ENCODE results near the gene IGSF3.
A peak's percentile ranks its signal among the peaks of the same experiment; 100 is the strongest.

The IGSF3 gene

DNA sequence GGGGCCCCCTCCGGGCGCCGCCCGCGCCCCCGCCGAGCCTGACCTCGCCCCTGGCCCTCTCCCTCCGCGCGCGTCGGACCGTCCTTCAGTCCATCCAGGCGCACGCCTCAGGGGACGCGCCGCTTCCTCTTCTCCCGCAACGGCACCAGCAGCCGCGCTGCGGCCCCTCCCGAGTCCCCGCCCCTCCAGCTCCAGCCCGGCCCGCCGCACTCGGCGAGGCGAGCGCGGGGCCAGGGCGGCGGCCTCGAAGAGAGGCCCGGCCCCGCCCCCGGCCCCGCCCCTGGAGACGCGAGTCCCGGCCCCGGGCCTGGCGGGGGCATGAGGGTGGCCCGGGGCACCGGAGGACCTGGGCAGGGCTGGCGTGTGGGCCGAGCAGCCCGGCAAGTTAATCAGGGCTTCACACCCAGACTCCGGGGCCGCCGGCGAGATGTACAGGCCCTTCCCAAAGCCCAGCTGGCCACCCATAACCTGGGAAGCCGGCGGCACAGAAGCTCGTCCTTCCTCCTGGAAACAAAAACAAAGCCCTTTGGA is at the start of gene IGSF3:
IGSF3 (minus strand) TSS at position 159 of the 531 bp plus-strand sequence. CDS start 1,407 bp downstream, outside the sequence.
- DNase-seq (ENCODE audit: low spot score): peak; percentile 83

DNA sequence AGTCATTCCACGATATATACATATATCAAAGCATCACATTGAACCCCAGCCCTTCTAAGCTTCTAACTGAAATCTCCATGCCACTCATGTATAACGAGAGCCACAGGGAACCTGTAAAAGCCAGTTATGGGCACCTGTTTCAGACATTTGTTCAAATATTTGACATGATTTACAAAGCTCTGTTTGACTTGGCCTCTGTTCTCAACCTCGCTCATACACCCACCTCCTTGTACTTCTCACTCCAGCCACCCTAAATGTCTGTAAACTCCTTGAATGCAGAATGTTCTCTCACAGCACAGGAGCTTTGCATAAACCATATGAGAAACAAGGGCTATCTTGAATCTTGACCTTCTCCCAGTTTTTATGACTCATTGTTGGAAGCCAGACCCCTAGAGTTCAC is 49.8 kb upstream of the IGSF3 start:
- DNase-seq (ENCODE audit: low spot score): no peak

GRCh38 chr1:116716391-116716790 is 48.9 kb upstream of the IGSF3 start:
- DNase-seq (ENCODE audit: low spot score): no peak

DNA sequence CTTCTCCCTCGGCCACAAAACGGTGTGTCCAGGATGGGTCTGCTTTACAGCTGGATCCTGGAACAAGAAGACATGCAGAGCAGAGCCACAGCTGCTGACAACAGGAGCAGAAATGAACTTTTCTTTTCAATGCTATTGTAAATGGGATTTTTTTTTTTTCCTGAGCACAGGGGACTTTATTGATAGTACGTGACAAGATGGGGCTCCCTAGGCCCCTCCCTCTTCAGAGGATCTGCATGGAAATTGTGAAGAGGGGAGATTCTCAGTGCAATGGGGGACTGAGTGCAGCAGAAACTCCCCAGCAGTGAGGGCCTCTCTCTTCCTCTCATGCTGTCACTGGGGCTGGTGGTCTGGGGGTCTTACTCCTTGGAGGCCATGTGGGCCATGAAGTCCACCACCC is 45.9 kb upstream of the IGSF3 start:
- DNase-seq (ENCODE audit: low spot score): no peak

GRCh38 chr1:116712510-116712909 is 45.0 kb upstream of the IGSF3 start:
- DNase-seq (ENCODE audit: low spot score): no peak

DNA sequence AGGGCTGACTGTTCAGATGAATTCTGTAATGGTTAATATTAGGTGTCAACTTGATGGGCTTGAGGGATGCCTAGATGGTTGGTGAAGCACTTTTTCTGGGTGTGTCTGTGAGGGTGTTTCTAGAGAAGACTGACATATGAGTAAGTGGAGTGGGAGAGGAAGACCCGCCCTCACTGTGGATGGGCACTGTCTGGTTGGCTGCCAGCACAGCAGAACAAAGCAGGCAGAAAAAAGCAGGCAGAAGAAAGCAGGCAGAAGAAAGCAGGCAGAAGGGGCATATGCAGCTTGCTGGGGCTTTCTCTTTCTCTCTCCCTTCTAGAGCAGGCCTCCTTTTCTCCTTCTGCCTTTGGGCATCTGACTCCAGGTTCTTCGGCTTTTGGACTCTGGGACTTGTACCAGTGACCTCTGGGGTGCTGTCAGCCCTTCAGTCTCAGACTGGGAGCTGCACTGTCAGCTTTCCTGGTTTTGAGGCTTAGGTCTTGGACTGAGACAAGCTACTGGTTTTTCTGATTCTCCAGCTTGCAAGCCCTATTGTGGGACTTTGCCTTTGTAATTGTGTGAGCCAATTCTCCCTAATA is 43.8 kb upstream of the IGSF3 start:
- no peak for DNase-seq (ENCODE audit: low spot score)

DNA sequence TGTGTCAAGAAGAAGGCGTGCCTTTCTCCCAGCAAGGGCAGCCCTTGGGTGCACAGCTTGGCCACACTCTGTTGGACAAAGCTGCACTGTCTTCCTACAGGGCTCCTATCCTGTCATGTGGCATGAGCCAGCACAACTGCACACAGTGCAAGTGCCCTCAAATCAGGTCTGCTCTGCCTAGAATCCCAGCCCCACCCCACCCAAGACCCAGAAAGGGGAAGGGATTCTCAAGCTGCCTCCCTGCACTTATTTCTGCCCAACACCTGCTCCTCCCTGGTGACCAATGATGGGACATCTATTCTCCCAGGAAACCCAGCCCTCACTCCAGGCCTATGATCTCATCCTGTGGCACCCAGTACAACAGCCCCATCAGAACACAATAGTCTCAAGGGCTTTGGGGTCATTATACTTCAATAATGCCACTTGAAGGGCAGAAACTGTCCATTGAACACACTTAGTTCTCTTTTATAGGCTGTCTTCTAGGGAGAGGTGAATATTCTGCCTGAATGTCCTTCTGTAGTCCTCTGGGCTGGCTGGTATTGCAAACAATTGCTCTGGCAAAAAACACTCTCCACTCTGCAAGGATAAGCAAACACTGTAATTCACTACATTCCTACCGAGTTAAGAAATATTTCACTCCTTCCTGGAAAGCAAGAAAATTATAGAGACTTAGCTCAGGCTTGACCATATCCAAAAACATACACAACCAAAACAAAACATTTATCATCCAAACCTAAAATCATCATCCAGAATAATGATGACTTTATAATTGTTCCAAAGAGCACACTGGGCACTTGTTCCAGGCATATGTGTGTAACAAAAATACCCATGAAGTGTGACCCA is 43.1 kb upstream of the IGSF3 start:
- no peak for DNase-seq (ENCODE audit: low spot score)

DNA sequence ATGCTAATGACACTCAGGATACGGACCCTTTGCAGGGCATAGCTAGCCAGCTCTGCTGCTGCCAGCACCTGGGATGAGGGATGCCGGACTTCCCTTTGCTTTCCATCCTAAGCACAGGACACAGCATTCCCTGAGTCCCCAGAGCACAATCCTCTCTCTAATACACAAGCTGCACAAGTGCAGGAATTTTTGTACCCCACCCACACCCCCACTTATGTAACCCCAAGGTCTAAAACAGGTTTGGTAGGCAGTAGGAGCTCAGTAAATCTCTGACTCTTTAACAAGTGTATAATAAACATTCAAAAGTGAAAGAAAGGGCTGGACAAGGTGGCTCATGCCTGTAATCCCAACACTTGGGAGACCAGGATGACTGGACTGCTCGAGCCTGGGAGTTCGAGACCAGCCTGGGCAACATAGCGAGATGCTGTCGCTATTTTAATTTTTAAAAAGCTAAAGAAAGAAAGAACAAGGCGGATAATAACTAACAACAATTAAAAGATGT is 42.2 kb upstream of the IGSF3 start:
- DNase-seq (ENCODE audit: low spot score): no peak

DNA sequence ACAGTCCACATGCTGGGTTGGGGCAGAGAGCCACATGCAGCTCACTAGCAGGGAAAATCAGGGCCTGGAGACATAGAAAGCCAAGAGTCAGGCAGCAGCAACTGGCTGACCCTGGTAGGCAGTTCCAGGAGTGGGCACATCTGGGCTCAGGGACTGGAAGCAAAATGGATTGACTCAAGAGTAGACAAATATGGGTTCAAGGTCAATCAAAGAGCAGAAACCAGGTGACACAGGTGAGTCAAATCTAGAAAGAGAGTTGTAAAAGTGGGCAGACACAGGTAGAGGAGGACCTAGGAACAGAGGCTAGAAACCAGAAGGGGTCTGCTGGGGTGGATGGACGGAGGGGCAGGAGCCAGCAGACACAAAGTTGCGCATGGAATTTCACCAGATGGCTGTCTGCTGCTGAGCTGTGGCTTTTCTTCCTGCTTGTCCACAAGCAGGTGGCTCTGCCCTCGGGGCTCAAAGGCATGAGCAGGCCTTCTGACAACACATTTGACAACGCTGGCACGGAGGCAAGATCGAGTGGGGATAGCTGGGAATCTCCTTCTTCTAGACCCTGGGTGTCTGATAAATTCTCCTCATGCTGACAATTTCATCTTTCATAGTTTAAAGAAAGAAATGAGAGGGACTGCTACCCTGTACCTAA is 40.8 kb upstream of the IGSF3 start:
- DNase-seq (ENCODE audit: low spot score): no peak

- no peak for DNase-seq (ENCODE audit: low spot score)
These were observed 39.3 kb upstream of the IGSF3 start for GRCh38 chr1:116706841-116707240.

- no peak for DNase-seq (ENCODE audit: low spot score)
These were observed 38.6 kb upstream of the IGSF3 start for GRCh38 chr1:116706123-116706522.

GRCh38 chr1:116704278-116704677 is 36.7 kb upstream of the IGSF3 start:
- DNase-seq (ENCODE audit: low spot score): no peak

GRCh38 chr1:116699605-116700004 is 32.1 kb upstream of the IGSF3 start:
- DNase-seq (ENCODE audit: low spot score): no peak

DNA sequence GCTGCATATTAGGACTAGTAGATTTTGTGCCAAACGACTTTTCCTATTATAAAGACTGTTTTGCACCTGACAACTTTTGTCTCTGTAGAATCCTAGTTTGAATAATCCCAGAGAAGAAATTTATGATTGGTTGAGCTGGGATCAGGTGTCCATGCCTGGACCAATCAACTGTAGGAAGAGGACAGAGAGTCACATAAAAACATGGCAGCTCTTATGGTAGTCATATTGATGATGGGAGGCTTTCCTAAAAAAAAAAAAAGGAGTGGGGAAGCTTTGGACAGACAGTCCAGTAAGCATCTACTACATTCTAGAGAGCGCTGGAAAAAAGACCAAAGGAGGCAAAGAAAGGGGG is 30.7 kb upstream of the IGSF3 start:
- DNase-seq (ENCODE audit: low spot score): no peak

DNA sequence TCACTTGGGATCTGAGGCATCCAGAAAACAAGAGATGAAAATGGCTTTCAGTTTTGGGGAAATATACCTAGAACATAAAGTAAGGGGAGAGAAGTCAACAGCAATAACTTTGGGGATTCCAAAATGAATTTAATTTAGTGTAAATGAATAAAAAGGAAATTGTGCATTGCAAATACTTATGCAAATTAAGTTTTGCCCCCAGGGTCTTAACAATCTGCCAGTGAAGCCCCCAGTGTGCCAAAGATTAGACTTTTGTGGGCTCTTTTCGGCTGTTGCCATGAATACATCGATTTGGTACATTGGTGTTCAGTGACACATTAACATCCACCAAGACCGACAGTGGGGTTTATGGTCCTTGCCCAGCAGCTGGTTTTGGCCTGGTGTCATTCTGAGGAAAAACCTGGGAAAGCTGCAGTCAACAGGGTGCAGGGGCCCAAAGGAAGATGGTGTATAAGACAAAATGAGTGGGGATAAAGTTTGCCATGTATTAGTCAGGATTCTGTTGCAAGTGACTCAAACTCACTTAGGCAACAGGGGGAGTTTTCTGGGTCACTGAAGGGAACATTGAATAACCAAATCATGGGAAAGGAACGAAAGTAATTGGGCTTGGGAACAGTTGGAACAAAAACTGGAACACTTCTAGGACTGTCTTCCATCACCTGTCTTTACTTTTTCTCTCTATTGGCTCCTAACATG is 30.2 kb upstream of the IGSF3 start:
- peak; percentile 29 for DNase-seq (ENCODE audit: low spot score)

DNA sequence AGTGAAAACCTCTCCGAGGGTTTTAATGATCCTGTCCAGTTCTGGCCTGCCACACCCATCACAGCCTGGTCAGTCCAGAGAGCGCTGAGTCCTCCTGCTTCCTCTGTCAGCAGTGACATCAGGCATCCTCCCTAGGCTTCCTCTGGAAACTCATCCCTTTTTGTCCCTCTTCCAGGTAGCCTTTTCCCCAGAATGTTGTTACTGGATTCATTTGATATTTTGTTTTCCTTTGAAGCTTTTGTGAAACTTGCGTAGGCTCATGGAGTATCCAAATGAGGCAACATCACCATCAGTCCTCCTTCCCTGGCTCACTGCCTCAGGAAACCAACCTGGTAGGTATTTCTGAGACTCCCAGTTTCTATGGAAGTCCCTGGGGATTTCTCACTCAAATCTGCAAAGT is 27.0 kb upstream of the IGSF3 start:
- no peak for DNase-seq (ENCODE audit: low spot score)

- DNase-seq (ENCODE audit: low spot score): peak; percentile 54
These were observed 26.4 kb upstream of the IGSF3 start for GRCh38 chr1:116693759-116694480.

DNA sequence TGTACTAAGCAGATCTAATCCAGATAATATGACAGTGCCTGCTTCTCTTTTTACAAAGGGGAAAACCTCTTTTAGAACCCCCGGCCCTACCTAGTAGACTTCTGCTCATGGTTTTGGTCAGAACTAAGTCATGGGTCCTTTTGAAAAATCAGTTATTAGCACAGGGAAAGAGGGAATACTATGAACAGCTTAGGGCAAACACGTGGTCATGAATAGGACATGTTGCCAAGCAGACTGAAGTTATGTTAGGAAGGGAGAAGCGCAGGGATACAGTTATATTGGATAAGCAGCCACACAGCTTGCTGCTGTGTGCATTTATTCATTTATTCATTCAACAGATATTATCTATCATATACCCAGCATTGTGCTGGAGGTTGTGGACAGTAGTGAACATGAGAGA is 25.3 kb upstream of the IGSF3 start:
- DNase-seq (ENCODE audit: low spot score): no peak

GRCh38 chr1:116690849-116691406 is 23.4 kb upstream of the IGSF3 start:
- no peak for DNase-seq (ENCODE audit: low spot score)

DNA sequence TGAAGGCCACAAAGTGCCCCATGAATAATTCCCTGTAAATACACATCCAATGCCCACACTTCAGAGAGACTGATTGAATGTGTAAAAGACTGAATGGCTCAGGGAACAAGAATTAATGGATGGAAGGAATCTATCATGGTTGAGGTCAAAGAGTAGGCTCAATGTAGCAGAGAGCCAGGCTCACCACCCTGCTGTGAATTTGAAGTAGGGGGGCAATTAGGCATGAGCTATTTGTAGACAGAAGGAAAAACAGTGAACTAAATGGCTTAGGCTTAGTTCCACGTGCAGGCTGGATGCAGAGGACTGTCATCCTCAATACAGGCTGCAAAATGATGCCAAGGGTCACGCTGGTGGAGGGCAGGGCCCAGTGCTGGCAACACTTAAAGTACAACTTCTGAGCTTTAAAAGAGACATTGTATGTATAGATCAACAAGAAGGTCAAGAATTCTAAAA is 22.9 kb upstream of the IGSF3 start:
- DNase-seq (ENCODE audit: low spot score): no peak

GRCh38 chr1:116686723-116687352 is 19.3 kb upstream of the IGSF3 start:
- no peak for DNase-seq (ENCODE audit: low spot score)
